DMS114 treated with DMSO at 0.1 percent for 48 hours (cell line): ENCODE results near the gene RAPGEF4.

ENCODE experiments used
- DNase-seq: peaks from one replicate; lab custom pipeline; 2025; ENCODE audit not compliant: unreplicated experiment; lab: John Stamatoyannopoulos, UW

The RAPGEF4 gene

DNA sequence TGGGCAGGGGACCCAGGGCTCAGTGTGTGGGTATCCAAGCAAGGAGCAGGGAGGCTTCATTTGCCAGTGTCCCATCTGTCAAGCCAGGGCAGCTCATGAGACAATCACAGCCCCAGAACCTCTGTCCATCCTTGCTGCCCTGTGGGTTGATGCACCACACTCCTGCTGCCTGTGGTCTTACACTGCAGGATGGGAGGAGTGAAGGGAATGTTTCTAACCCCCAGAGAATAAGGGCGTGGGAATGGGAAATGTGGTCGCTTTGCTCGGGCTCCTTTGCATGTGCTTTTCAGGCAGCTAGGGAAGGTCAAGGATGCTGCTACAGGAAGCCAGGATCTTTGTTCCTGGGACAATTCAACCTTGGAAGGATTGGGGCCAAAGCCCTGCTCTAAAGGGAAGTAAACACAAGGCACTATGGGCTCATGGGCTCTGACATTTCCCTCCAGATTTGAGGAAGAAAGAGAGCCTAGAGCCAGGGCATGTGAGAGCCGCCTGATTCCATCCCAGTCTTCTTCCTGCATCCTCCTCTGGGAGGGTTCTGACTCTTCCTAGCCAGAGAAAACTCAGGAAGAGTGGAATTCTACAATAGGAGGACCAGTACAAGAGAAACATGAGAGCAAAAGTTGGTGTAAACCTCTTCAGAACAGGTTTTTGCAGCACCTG lies 321.2 kb downstream of the RAPGEF4 start:
- no peak for DNase-seq

DNA sequence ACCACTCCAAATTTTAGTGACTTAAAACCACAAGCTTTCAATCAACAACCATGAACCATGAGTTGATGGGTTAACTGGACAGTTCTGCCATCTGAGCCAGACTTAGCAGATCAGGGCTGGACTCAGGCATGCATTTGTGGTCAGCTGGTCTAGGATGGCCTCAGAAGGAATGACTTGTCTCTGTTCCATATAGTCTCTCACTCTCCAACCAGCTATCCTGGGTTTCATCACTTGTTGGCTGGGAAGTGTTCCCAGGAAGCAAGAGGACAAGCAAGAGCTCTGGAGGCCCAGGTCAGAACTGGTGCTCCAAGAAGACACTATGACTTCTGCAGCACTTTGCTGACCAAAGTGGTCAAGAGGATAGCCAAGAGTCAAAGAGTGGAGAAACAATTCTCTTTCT lies 322.5 kb downstream of the RAPGEF4 start:
- DNase-seq: no peak

DNA sequence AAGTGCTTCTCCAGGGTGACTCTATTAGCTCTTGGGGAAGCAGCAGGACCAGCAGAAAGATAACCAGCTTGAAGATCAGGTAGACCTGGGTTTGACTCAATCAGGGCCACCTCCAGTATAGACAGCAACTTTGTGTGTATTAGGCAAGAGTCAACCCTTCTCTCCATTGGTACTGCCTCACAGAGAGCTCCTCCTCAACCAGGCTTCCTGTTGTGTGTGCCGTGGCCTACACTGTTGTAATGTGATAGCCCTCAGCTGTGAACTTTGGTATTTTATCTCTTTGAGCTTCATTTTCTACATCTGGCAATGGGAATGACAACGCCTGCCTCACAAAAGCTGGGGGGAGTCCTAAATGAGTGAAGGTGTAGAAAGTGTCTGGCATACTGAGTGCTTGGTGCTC lies 323.0 kb downstream of the RAPGEF4 start:
- DNase-seq: no peak

- DNase-seq: no peak
These were observed 323.6 kb downstream of the RAPGEF4 start for GRCh38 chr2:173059292-173059691.

DNA sequence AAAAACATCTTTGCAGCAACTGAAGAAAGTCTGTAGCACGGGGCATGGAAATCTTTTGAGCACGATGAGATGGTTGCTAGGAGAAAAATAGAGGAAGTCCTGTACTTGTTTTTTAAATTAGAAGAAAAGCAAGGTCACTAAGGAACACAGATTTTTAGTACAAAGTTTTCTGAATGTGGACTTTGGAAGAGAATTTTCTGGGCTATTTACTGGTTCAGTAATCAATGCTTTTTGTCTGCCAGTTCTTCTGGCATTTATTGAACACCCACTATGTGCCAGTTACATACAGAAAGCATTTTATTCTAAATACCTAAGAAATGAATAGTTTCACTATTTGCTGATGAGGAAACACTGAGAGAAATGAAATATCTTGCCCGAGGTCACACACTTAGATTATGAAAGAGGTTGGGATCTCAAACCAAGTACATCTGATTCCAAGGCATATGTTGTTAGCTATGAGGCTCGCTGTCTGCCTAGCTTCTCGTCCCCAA lies 324.4 kb downstream of the RAPGEF4 start:
- DNase-seq: no peak

- no peak for DNase-seq
These were observed 327.2 kb downstream of the RAPGEF4 start for GRCh38 chr2:173062801-173063200.

GRCh38 chr2:173064151-173064805 lies 328.6 kb downstream of the RAPGEF4 start:
- no peak for DNase-seq

- DNase-seq: no peak
These were observed 331.4 kb downstream of the RAPGEF4 start for GRCh38 chr2:173066887-173067676.

DNA sequence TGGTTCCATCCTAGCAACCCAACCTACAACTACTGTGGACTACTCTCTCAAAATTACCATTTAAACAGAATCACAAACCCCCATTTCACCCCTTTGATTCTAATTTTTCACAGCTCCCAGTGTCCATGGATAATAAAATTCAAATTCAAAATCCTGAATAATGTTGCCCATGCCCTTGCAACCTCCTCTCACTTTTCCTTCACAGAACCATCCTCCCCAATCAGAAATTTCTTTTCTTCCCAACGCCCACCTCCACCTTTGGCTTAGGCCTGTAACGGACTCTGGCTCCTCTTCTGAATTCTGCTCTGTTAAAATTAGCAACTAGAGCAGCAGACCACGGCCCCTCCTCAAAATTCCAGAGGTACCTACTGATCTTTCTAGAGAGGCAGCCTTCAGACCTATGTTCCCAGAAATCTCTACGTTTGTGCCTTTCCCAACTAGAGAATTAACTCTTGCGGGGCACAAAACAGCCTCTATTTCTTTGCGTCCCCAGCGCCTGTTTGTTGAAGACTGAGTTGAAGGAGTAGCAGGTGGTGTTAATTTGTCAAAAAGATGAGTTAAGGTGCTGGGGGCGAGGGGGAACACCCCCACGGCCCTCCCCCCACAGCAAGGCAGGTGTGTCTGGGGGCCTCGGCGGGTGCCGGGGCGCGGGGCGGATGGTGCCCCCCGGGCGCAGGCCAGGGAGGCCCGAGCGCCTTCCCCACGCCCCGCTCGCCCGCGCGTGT lies 339.6 kb downstream of the RAPGEF4 start:
- DNase-seq: peak; percentile 18

DNA sequence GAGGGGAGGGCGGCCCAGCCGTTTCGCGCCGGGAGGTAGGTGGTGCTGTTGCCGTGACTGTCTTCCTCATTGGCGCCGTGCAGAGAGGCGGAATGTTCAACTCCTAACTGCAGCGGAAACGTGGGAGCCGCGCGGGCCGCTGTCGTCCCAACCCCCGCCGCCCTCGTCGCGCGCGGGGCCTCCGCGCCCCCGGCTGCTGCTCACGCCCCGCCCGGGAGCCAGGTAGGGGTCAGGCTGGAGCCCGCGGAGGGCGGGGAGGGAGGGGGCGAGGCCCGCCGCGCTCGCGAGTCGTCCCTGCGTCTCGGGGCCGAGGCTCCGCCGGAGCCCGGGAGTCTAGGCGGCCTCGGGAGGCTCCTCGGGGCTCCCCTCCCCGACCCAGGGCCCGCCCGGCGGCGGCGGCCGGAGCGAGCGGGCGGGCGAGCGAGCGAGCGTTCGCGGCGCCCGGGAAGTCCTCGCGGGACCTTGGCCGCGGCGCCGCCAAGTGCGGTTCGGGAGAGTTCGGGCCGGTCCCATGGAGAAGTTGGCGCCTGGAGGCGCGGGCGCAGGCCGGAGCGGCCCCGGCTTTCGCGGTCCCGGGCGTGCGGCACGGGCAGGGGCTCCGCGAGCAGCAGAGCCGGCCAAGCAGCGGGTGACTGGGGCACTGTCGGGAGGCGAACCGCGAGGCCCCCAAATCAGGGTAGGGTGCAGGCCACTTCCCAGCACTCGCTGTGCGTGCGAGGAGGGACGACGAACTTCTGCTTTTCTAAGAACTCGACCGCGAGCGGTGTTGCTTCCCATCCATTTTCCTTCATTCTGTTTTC lies 340.3 kb downstream of the RAPGEF4 start, which contains the start of gene MAP3K20:
Gene MAP3K20 (plus strand): TSS at position 66 of the 800 bp plus-strand sequence. CDS start 15,186 bp downstream, outside the sequence.
- DNase-seq: no peak

DNA sequence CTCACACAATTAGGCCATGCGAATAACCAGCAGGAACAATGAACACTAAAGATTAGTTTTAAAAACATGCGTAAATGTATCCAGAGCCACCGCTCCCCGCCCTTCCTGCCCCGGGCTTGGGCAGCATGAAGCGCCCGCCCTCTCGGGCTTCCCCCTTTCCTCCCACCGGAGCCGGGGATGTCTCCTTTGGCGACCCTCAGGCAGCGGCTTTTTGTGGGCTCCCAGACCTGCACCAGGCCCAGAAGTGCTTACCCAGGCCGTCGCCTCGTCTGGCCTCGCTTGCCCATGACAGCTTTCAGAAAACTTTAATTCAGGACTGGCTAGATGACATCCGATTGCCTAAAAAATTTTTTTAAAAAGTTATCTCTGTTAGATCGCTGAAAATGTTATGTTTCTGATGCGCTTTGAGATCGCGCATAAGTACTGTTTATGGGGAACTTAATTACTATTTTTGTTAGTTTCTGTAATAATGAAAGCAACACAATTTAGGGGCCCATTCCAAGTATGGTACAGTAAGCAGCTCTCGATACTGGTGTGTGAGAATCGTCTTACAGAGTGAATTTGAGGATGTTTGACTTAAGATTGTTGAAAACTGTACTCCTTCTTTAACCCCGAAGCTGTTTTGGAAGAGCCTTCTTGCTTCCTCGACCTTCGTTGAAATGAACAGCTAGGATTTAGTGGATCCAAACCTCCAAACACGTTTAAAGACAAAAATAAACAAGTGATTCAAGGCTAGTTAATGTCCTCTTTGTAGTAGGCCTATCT lies 341.1 kb downstream of the RAPGEF4 start:
- DNase-seq: no peak

DNA sequence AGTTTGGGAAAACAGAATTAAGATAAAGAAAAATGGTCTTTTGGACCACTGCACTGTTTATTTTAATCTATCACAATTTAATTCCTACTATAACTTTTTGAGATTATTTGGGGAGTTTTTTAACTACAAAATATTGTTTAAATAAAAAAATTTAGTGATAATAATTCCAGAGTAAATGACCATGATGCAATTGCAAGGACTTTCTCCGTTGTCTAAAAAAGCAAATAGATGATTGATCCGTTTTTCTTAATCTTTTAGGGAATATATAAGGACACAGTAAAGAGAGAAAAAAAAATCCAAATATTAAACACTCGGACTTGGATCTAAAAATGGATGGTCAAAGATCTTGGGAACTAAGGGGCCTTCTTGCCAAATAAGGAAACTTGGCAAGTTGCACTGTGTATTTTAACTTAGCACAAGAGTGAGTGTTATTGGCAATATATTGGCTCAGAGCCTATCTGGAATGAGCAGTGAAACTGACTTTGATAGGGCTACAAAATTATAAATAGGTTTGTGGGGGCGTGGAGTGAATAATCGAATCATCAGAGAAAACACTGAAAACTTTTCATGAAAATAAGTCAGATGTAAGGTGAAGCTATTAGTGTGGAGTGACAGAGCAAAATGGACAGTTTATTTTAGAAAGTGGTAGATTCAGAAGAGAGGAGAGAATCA lies 342.0 kb downstream of the RAPGEF4 start:
- DNase-seq: no peak

- DNase-seq: no peak
These were observed 343.5 kb downstream of the RAPGEF4 start for GRCh38 chr2:173079141-173079540.

DNA sequence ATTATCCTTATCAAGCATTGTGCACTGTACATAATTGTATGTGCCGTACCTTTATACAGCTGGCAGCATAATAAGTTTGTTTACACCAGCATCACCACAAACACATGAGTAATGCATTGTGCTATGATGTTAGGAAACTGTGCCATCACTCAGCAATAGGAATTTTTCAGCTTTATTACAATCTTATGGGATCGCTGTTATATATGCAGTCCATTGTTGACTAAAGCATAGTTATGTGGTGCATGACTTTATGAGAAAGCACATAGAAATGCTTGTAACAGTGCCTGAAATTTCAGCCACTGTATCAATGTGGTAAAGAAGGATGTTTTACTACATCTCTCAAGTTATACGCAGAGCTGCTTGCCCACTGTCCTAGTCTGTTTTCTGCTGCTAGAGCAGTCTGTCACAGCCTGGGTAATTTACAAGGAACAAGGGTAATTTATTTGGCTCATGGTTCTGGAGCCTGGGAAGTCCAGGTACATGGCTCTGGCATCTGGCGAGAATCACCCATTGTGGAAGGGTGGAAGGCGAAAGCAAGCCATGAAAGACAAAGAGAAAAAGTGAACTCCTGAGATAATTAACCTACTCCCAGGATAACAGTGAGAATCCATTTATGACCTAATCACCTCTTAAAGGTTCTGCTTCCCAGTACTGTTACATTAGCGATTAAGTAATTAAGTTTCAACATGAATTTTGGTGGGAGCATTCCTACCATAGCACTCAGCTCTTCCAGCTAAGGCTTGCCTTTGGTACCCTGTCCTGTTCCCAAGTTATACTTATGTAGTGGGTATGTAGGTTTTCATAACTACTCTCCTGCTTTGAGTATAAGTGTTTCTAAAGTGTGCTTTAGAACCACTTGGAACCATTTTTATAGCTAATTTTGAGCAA lies 344.6 kb downstream of the RAPGEF4 start:
- DNase-seq: no peak

- no peak for DNase-seq
These were observed 351.0 kb downstream of the RAPGEF4 start for GRCh38 chr2:173086518-173087213.

DNA sequence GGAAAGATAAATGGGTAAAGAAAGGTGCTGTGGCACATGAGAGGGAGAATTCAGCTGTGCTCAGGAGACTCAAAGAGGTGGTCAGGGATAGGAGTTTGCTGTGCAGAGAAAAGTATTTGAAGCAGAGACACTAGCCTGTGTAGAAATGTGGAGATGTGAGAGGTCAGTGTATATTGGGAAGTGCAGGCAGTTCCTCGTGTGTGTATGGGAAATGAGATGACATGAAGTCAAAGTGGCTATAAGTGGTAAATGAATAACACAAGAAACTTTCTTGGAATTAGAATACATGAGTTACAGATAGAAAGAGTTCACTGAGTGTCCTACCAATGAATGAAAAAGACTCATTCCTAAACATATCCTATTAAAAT lies 351.6 kb downstream of the RAPGEF4 start:
- no peak for DNase-seq

- no peak for DNase-seq
These were observed 352.3 kb downstream of the RAPGEF4 start for GRCh38 chr2:173087793-173088496.
